Caco-2 (cell line): ENCODE results near the gene ITGB1. TPM values are rescaled to one million over a fixed set of nuclear protein-coding genes. Genes with fewer than 3 reads are reported as not detected.
"Not testable (repeated sequence)": the region's sequence is repeated elsewhere in the genome, so short reads cannot be mapped to it uniquely, and the experiment has no call there.

Experiments used
- BruUV-seq: library from RNA; stranded (reverse); fragments of 400-500 nt; replicated peaks from 2 replicates; lab custom pipeline; 2021; lab: Mats Ljungman, UMichigan
- CTCF ChIA-PET: fragments of 300-600 bp; sonication (Branson Sonifier 250); formaldehyde crosslinking; loops from one replicate; lab custom pipeline; 2022; ENCODE audit warnings: antibody characterized with exemption; lab: Charles Lee
- POLR2A ChIA-PET: fragments of 300-600 bp; sonication (Branson Sonifier 250); formaldehyde crosslinking; loops from one replicate; lab custom pipeline; 2022; ENCODE audit warnings: antibody characterized with exemption; lab: Charles Lee
- DNase-seq, 2 experiments: peaks; one replicate each; pipeline versions ENCODE4 v3.0.0 to v3.0.0-alpha.2; 2020 to 2022
- H3K27me3 ChIP-seq: replicated peaks from 2 replicates; pipeline ENCODE4 v1.6.0; 2011; ENCODE audit warnings: low read length; ENCODE audit not compliant: control insufficient read depth, insufficient read depth
- H3K36me3 ChIP-seq: 2 replicates; pipeline ENCODE4 v1.5.1; 2011; ENCODE audit warnings: low read length; ENCODE audit not compliant: control insufficient read depth, insufficient read depth
- H3K4me1 ChIP-seq: fragments of 250-450 bp; sonication (Bioruptor Pico); 2 replicates; pipeline ENCODE4 v1.5.1; 2020; ENCODE audit warnings: mild to moderate bottlenecking
- H3K4me3 ChIP-seq: 2 replicates; pipeline ENCODE4 v1.5.1; 2011; ENCODE audit warnings: low read depth, mild to moderate bottlenecking, control low read depth, low read length
- H3K9me3 ChIP-seq: fragments of 250-450 bp; sonication (Bioruptor Pico); 2 replicates; pipeline ENCODE4 v1.5.1; 2020; ENCODE audit warnings: mild to moderate bottlenecking, moderate library complexity
- H3K27ac Mint-ChIP-seq: one replicate; pipeline ENCODE4 v1.8.0; 2022; ENCODE audit warnings: mixed read lengths; ENCODE audit not compliant: unreplicated experiment
- H3K27me3 Mint-ChIP-seq: one replicate; pipeline ENCODE4 v1.8.0; 2022; ENCODE audit warnings: mixed read lengths; ENCODE audit not compliant: insufficient read depth, unreplicated experiment
- H3K36me3 Mint-ChIP-seq: one replicate; pipeline ENCODE4 v1.8.0; 2022; ENCODE audit warnings: mild to moderate bottlenecking, mixed read lengths; ENCODE audit not compliant: insufficient read depth, unreplicated experiment
- H3K4me1 Mint-ChIP-seq: one replicate; pipeline ENCODE4 v1.8.0; 2022; ENCODE audit warnings: low read depth, mixed read lengths; ENCODE audit not compliant: unreplicated experiment
- H3K4me3 Mint-ChIP-seq: one replicate; pipeline ENCODE4 v1.8.0; 2022; ENCODE audit warnings: mild to moderate bottlenecking, moderate library complexity, mixed read lengths; ENCODE audit not compliant: unreplicated experiment
- H3K9me3 Mint-ChIP-seq: one replicate; pipeline ENCODE4 v1.8.0; 2022; ENCODE audit warnings: mixed read lengths; ENCODE audit not compliant: unreplicated experiment
- intact Hi-C: fragments of 100-400 bp; cut with micrococcal nuclease; formaldehyde crosslinking; loops from one replicate; pipeline ENCODE4 v1.10.0; 2022; ENCODE audit not compliant: unreplicated experiment
- total RNA-seq: library from RNA; stranded (reverse); gene quantifications from 2 replicates; pipeline ENCODE4 v1.2.3, GENCODE V29; 2022
- TF ChIP-seq, protein P1 (sequence below), 2 experiments: fragments of 200-600 bp in 1 of 2; IDR thresholded peaks; 1 replicate in 1 of 2; 2 replicates in 1 of 2; pipeline versions ENCODE4 v1.5.1 to v1.8.0; 2011 to 2022; ENCODE audit warnings: antibody characterized with exemption in 1 of 2, control low read depth in 1 of 2, inconsistent platforms in 1 of 2, low read depth in 1 of 2, low read length in 1 of 2, mild to moderate bottlenecking in 1 of 2, moderate library complexity in 1 of 2; ENCODE audit not compliant: insufficient read depth in 1 of 2, severe bottlenecking in 1 of 2, unreplicated experiment in 1 of 2

ITGB1 gene
- total RNA-seq, 1 experiment from 2014 or later, result 474 TPM

DNA sequence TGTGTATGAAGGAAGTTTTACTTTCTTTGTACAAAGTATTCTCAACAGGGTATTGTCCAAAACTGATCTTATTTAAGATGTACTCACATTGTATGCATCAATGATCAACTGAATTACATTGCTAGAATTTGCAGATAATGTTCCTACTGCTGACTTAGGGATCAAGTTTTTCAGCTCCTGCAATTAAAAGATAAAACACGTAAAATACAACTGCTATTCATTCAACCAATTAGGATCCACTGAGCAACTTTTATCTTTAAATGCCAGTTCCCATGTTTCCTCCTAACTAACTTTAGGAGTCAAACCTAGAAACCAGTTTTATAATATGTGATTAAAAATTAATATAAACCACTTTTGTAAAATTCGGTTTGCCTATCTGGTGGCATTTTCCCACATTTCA is 35.9 kb downstream of the ITGB1 start:
- ChIA-PET POLR2A (no interaction called here), CTCF (no interaction called here)
- Histone ChIP-seq H3K4me3 (no peak overlapping the region), H3K9me3 (no peaks in the 10 kb centered on the region), H3K4me1 (no peaks in the 10 kb centered on the region), H3K27me3 (no peaks in the 10 kb centered on the region), H3K36me3 (peaks cover 5% of the 10 kb centered on the region; the same call in 1 of the 2 replicates)
- BruUV-seq, result no TSS peak
- Mint-ChIP-seq H3K4me1 (no peaks in the 10 kb centered on the region), H3K4me3 (no peak overlapping the region), H3K27ac (no peak overlapping the region), H3K27me3 (no peaks in the 10 kb centered on the region), H3K9me3 (no peaks in the 10 kb centered on the region), H3K36me3 (peaks cover 87% of the 10 kb centered on the region)
- TF ChIP-seq, protein P1, sequence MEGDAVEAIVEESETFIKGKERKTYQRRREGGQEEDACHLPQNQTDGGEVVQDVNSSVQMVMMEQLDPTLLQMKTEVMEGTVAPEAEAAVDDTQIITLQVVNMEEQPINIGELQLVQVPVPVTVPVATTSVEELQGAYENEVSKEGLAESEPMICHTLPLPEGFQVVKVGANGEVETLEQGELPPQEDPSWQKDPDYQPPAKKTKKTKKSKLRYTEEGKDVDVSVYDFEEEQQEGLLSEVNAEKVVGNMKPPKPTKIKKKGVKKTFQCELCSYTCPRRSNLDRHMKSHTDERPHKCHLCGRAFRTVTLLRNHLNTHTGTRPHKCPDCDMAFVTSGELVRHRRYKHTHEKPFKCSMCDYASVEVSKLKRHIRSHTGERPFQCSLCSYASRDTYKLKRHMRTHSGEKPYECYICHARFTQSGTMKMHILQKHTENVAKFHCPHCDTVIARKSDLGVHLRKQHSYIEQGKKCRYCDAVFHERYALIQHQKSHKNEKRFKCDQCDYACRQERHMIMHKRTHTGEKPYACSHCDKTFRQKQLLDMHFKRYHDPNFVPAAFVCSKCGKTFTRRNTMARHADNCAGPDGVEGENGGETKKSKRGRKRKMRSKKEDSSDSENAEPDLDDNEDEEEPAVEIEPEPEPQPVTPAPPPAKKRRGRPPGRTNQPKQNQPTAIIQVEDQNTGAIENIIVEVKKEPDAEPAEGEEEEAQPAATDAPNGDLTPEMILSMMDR (IDR thresholded peaks at IDR 0.05; ENCODE audit: insufficient read depth in 1 of 2, low read depth in 1 of 2, low read length in 1 of 2, severe bottlenecking in 1 of 2, unreplicated experiment in 1 of 2), result no peak
- no peak for DNase-seq
- intact Hi-C loops, result no loop called here

- H3K36me3 Mint-ChIP-seq, result peaks cover 91% of the 10 kb centered on the region
- H3K4me1 ChIP-seq, BruUV-seq, DNase-seq, H3K4me1 Mint-ChIP-seq, H3K27ac Mint-ChIP-seq, CTCF ChIA-PET, H3K9me3 ChIP-seq, H3K27me3 Mint-ChIP-seq, H3K4me3 ChIP-seq, H3K27me3 ChIP-seq, H3K4me3 Mint-ChIP-seq, H3K9me3 Mint-ChIP-seq, intact Hi-C loops, POLR2A ChIA-PET, H3K36me3 ChIP-seq: not testable (repeated sequence)
These were observed 40.2 kb downstream of the ITGB1 start for GRCh38 chr10:32917817-32918216.

- Mint-ChIP-seq H3K4me1 (peaks cover 9% of the 10 kb centered on the region), H3K4me3 (no peak overlapping the region), H3K27ac (no peak overlapping the region), H3K9me3 (no peaks in the 10 kb centered on the region), H3K36me3 (peaks cover 74% of the 10 kb centered on the region), H3K27me3 (no peaks in the 10 kb centered on the region)
- TF ChIP-seq, protein P1 (IDR thresholded peaks at IDR 0.05; ENCODE audit: insufficient read depth in 1 of 2, low read depth in 1 of 2, low read length in 1 of 2, severe bottlenecking in 1 of 2, unreplicated experiment in 1 of 2), result no peak
- ChIA-PET POLR2A (no interaction called here), CTCF (no interaction called here)
- intact Hi-C loops, result no loop called here
- BruUV-seq, result TSS peak; percentile 17
- H3K4me3 ChIP-seq, result no peak overlapping the region
- H3K27me3 ChIP-seq, result no peaks in the 10 kb centered on the region
- H3K36me3 ChIP-seq, result no peaks in the 10 kb centered on the region; the same call in 1 of the 2 replicates
- DNase-seq, result no peak
- H3K9me3 ChIP-seq, result no peaks in the 10 kb centered on the region
- peaks cover 13% of the 10 kb centered on the region for H3K4me1 ChIP-seq
These were observed 46.6 kb downstream of the ITGB1 start for GRCh38 chr10:32911285-32912016.

- H3K9me3 Mint-ChIP-seq, H3K4me3 Mint-ChIP-seq, H3K27ac Mint-ChIP-seq, H3K36me3 ChIP-seq, H3K27me3 Mint-ChIP-seq, H3K27me3 ChIP-seq, H3K4me1 Mint-ChIP-seq, H3K9me3 ChIP-seq, H3K4me3 ChIP-seq, POLR2A ChIA-PET, BruUV-seq: not testable (repeated sequence)
- intact Hi-C loops, result loop anchor here (5.0 kb wide), 1 partner anchor 97 kb away; no protein-coding TSS in a partner anchor
- CTCF ChIA-PET, result interaction anchor here (1.9 kb wide), 1 partner anchor 99 kb away, joined by 5 read pairs; no protein-coding TSS in a partner anchor
- H3K4me1 ChIP-seq, result peaks cover 16% of the 10 kb centered on the region
- DNase-seq, result peak in 1 of 2 experiments; percentile 34
- H3K36me3 Mint-ChIP-seq, result peaks cover 75% of the 10 kb centered on the region
These were observed 48.1 kb downstream of the ITGB1 start for GRCh38 chr10:32909970-32910369.
